ENCODE measurements around the gene THOC5. TPM values are rescaled to one million over a fixed set of nuclear protein-coding genes. Genes with fewer than 3 reads are reported as not detected.
"Not testable (repeated sequence)": the region's sequence is repeated elsewhere in the genome, so short reads cannot be mapped to it uniquely, and the experiment has no call there.

Gene THOC5
- total RNA-seq, 4 donors from 2014 or later: 38.6 to 56.1 (median 48.6) TPM

- no peaks in the 10 kb centered on the region for H3K4me1 ChIP-seq
- H3K36me3 ChIP-seq: no peaks in the 10 kb centered on the region
- intact Hi-C loops (cut with DNase I): no loop called here
- DNase-seq (ENCODE audit: extremely low spot score): no peak
- no peak for TF ChIP-seq POLR2AphosphoS5 (IDR thresholded peaks at IDR 0.05)
- TF ChIP-seq CTCF (IDR thresholded peaks at IDR 0.05): no peak
- no peak for TF ChIP-seq POLR2A (IDR thresholded peaks at IDR 0.05; ENCODE audit: low read depth)
- TF ChIP-seq EP300 (IDR thresholded peaks at IDR 0.05): no peak
- H3K9me3 ChIP-seq: no peaks in the 10 kb centered on the region
- no peaks in the 10 kb centered on the region for H3K27me3 ChIP-seq
- WGBS: 100% methylated on average over 1 of the region's 1 CpG
- no peak overlapping the region for H3K27ac ChIP-seq (replicated peaks in 1 of 4)
- H3K4me3 ChIP-seq: no peak overlapping the region
Observed at GRCh38 chr22:29493636-29494035, 59.9 kb downstream of the THOC5 start.

GRCh38 chr22:29491012-29491411, 62.5 kb downstream of the THOC5 start:
- DNase-seq (ENCODE audit: extremely low spot score): no peak
- no peaks in the 10 kb centered on the region for H3K4me1 ChIP-seq
- H3K27me3 ChIP-seq: no peaks in the 10 kb centered on the region
- intact Hi-C loops (cut with DNase I): no loop called here
- WGBS: 92% methylated on average over 6 of the region's 6 CpGs
- no peak overlapping the region for H3K4me3 ChIP-seq
- no peaks in the 10 kb centered on the region for H3K36me3 ChIP-seq
- H3K9me3 ChIP-seq: no peaks in the 10 kb centered on the region
- no peak overlapping the region for H3K27ac ChIP-seq (replicated peaks in 1 of 4)
- TF ChIP-seq EP300 (IDR thresholded peaks at IDR 0.05): no peak
- no peak for TF ChIP-seq POLR2A (IDR thresholded peaks at IDR 0.05; ENCODE audit: low read depth)
- TF ChIP-seq CTCF (IDR thresholded peaks at IDR 0.05): no peak
- no peak for TF ChIP-seq POLR2AphosphoS5 (IDR thresholded peaks at IDR 0.05)

- H3K36me3 ChIP-seq; H3K4me3 ChIP-seq; H3K27ac ChIP-seq (replicated peaks in 1 of 4); H3K9me3 ChIP-seq; intact Hi-C loops (cut with DNase I); H3K4me1 ChIP-seq; H3K27me3 ChIP-seq; DNase-seq (ENCODE audit: extremely low spot score): not testable (repeated sequence)
- WGBS: 64% methylated on average over 8 of the region's 8 CpGs
Observed at GRCh38 chr22:29489127-29489780, 64.3 kb downstream of the THOC5 start.

- Histone ChIP-seq H3K4me3 (no peak overlapping the region), H3K27me3 (peaks cover 0 to 10% (median 0%) of the 10 kb centered on the region in 4 donors), H3K4me1 (no peaks in the 10 kb centered on the region), H3K9me3 (no peaks in the 10 kb centered on the region), H3K27ac (replicated peaks in 1 of 4) (no peak overlapping the region), H3K36me3 (no peaks in the 10 kb centered on the region)
- intact Hi-C loops (cut with DNase I): no loop called here
- TF ChIP-seq POLR2AphosphoS5 (IDR thresholded peaks at IDR 0.05) (no peak), CTCF (IDR thresholded peaks at IDR 0.05) (no peak), EP300 (IDR thresholded peaks at IDR 0.05) (no peak), POLR2A (IDR thresholded peaks at IDR 0.05; ENCODE audit: low read depth) (no peak)
- WGBS: 85% methylated on average over 6 of the region's 6 CpGs
- DNase-seq (ENCODE audit: extremely low spot score): no peak
Observed at GRCh38 chr22:29487426-29487986, 66.1 kb downstream of the THOC5 start.

GRCh38 chr22:29485448-29485847, 68.1 kb downstream of the THOC5 start:
- WGBS: 92% methylated on average over 8 of the region's 8 CpGs
- no peak for TF ChIP-seq EP300 (IDR thresholded peaks at IDR 0.05)
- no peak for TF ChIP-seq CTCF (IDR thresholded peaks at IDR 0.05)
- no peak for TF ChIP-seq POLR2AphosphoS5 (IDR thresholded peaks at IDR 0.05)
- no peak for TF ChIP-seq POLR2A (IDR thresholded peaks at IDR 0.05; ENCODE audit: low read depth)
- peaks cover 7 to 31% (median 16%) of the 10 kb centered on the region in 4 donors for H3K27me3 ChIP-seq
- peaks cover 0 to 3% (median 0%) of the 10 kb centered on the region in 4 donors for H3K9me3 ChIP-seq
- no peak overlapping the region for H3K27ac ChIP-seq (replicated peaks in 1 of 4)
- H3K36me3 ChIP-seq: no peaks in the 10 kb centered on the region
- intact Hi-C loops (cut with DNase I): no loop called here
- H3K4me3 ChIP-seq: no peak overlapping the region
- H3K4me1 ChIP-seq: peaks cover 7 to 15% (median 12%) of the 10 kb centered on the region in 4 donors
- no peak for DNase-seq (ENCODE audit: extremely low spot score)

Measured in esophagus muscularis mucosa (tissue), 4 donors.